Measurements from ENCODE around the gene PTGR1.
"Not testable (repeated sequence)": the region's sequence is repeated elsewhere in the genome, so short reads cannot be mapped to it uniquely, and the experiment has no call there.

The PTGR1 gene

DNA sequence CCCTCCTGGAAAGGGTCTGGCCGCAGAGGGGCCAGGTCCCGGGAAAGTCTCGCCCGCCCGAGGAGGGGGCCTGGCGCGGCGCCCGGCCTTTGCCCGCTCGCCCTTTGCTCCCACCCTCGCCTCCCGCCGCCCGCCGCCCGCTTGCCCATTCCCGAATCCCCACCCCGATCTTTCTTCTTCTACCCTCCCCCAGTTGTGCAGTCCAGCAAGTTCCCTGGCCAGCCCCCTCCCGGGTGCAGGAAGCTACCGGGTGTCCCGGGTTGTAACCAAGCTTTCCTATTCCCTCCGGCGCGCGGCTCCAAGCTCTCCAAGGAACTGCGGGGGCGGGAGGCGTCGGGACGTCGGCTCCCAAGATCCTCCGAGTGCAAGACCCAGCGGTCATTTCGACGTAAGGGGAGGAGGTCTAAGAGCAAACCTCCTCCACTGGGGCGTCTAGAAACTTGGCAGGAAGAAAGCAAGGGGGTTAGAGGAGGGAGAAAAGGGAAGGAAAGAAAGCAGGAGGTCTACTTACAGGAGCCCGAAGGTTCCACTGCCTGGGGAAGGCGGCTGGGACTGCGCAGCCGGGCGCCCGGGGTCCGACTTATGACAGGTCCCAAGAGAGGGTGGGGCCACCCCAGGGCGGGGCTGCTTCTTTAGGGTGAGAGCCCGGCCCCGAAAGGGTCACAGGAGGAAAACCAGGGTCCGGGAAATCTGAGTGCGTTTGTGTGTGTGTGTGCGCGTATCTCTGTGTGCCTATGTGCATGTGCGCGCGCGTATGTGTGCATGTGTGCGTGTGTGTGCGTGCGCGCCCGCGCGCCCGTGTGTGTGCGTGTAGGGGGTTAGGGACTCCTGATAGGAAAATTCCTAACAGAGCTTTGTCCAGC, at the start of gene PTGR1:
Gene PTGR1 (minus strand): TSS at position 556 of the 863 bp plus-strand sequence. CDS start 2,225 bp downstream, outside the sequence.
- DNase-seq = peak; percentile 91

GRCh38 chr9:111649016-111649415, 49.6 kb upstream of the PTGR1 start:
- DNase-seq = no peak

DNA sequence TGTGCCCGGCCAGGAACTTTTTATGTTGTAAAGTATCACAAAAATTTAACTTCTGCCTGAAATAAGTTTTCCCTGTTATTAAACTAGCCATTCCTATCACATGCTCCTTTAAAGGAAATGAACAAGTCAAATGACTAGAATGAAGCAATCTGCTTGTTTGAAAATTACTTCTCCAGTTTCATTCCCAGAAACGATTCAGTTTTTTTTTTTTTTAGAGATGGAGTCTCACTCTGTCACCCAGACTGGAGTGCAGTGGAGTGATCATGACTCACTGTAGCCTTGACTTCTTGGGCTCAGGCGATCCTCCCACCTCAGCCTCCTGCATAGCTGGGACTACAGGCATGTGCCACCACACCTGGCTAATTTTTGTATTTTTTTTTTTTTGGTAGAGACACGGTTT, 48.6 kb upstream of the PTGR1 start:
- DNase-seq = peak; percentile 77

DNA sequence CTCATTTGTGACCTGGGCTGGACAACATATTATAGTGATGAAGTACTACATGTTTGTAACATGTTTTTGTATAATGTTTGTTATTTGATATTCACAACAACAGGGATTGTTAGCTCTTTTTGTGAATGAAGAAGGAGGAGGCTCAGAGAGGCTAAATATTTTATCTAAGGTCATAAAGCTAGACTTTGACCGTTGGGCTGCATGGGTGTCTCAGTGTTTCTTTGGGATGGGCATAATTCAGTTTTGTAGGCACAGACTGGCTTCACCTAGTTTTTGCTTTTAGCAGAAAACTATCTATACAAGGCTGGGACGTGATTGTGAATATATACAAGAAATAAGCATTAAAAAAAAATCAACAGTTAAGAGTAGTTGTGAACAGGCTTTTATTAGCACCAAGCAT, 47.0 kb upstream of the PTGR1 start:
- DNase-seq = no peak

- DNase-seq = no peak
These were observed 46.4 kb upstream of the PTGR1 start for GRCh38 chr9:111645806-111646205.

DNA sequence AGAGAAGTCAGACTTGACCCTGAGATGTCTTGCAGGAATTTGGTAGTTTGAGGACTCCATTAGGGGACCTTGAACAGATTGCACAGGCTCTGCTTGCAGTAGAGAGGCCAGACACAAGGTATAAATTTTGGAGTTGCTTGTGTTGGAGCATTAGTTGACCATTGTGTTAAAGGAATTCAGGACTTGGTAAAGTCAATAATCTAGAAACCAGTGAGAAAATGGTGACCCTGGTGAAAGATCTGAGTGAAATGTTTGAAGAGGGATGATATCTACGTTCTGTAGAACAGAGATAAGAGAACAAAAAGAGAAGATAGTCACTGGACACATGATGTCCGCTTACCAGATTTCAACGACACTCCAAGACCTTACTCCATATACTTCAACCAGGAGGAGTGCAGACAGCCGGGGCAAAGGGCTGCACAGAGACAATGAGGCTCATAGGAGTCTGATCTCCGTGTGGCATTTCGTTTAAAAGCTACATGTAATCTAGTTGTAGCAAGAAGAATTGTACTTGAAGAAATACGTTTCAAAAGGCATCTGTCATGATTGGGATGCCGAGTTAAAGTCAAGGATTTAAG, 44.8 kb upstream of the PTGR1 start:
- no peak for DNase-seq

- no peak for DNase-seq
These were observed 38.0 kb upstream of the PTGR1 start for GRCh38 chr9:111637421-111637950.

GRCh38 chr9:111634860-111635259, 35.4 kb upstream of the PTGR1 start:
- DNase-seq = no peak

DNA sequence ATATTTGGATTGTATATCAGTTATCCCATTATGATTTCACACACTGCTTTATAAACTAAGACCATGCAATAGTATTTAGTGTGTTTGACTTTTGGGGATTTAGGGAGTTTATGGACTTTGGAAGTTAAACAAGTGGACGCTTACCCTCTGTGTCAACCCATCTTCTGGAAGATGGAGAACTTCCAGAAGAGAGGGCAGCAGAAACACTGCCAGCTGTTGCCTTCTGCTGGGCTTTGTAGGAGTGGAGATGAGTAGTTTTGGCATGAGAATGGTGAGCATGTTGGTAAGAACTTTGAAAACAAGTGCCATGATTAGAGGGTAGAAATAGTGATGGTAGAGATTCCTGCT, 33.9 kb upstream of the PTGR1 start:
- no peak for DNase-seq

DNA sequence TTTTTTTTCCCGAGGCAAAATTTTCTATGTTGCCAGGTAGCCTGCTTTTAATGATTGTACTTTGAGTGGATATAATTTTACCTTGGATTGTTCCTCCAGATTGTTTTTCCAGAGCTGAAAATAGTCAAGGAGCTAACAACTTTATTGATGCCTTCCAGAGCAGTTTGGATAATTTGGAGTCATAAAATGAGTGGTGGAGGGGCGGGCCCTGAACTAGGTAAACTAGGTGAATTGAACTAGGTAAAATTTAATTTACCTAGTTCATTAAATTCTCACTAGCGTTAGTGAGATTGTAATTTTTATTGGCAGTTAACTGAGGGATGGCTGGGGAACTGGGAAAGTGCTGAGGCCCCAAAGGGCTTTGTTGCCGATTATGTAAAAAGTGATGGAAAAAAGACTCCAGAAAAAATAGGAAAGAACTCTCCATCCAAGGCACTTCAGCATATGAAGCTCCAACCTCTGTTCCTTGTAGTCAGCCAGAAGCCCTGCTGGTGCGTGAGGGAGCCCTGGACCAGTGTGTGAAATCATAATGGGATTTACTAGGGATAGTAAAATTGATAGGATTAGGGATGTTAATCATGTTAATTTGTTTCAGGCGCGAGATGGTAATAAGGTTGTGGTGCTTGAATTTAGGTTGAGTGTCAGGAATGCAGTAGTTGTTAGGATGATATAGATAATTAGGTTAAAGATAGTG, 33.4 kb upstream of the PTGR1 start:
- DNase-seq = no peak

GRCh38 chr9:111632060-111632459, 32.6 kb upstream of the PTGR1 start:
- DNase-seq = peak; percentile 65

DNA sequence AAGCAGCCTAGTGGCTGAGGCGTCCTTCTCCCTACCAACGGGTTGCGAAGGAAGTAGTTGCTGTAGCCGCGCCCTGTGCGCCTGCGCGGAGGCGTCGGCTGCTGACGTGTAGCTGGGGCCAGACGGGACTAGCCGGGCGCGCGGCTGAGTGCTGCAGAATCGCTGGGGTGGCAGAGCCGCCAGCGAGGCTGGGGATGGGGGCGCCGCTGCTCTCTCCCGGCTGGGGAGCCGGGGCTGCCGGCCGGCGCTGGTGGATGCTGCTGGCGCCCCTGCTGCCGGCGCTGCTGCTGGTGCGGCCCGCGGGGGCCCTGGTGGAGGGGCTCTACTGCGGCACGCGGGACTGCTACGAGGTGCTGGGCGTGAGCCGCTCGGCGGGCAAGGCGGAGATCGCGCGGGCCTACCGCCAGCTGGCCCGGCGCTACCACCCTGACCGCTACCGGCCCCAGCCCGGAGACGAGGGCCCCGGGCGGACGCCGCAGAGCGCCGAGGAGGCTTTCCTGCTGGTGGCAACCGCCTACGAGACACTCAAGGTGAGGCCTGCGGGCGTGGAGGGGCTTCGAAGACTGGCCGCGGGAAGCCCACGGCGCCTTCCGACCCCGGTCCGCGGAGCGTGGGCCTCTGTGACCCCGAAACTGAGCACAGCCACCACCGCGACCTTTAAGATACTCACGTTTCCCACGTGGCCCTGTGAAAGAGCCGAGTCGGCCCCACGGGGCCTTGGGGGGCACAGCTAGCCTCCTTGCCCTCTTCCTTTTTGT, 31.9 kb upstream of the PTGR1 start, which contains the start of gene DNAJC25:
Gene DNAJC25 (plus strand): TSS at position 121 of the 758 bp plus-strand sequence. CDS start 74 bp downstream, at position 195.
- peak; percentile 99 for DNase-seq

- no peak for DNase-seq
These were observed 31.4 kb upstream of the PTGR1 start for GRCh38 chr9:111630964-111631213.

DNA sequence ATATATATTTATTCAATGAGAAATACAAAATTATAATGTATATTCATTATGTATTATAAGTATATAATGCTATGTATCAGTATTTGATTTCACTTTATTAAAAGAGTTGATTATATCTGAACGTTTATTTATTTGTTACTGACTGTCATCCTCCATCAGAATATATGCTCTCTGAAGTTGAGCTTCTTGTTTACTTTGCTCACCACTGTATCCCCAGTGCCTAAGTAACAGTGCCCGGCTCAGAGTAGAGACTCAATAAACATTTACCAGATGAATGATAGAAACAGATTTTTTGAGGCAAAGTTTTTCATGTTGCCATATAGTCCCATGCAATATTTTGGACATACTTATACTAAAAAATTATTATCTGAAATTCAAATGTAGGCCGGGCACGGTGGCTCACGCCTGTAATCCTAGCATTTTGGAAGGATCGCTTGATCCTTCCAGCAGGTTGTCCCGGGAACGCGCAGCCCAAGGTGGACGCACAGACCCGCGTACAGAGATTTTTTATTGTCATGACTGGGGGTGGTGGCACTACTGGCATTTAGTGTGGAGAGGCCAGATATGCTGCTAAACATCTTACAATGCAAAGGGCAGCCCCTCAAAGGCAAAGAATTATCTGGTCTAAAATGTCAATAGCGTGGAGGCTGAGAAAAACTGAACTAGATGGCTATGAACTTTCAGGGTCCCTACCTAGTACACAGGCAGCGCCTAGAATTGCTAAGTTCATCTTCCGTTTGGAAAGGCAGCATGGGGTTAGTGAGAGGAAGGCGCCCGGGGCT, 30.9 kb upstream of the PTGR1 start:
- DNase-seq = no peak

GRCh38 chr9:111628411-111628810, 29.0 kb upstream of the PTGR1 start:
- peak; percentile 32 for DNase-seq

GRCh38 chr9:111627260-111627963, 28.0 kb upstream of the PTGR1 start:
- DNase-seq = no peak

GRCh38 chr9:111622626-111623025, 23.2 kb upstream of the PTGR1 start:
- DNase-seq = peak; percentile 88

GRCh38 chr9:111621895-111622480, 22.5 kb upstream of the PTGR1 start:
- DNase-seq = no peak

GRCh38 chr9:111617349-111617748, 17.9 kb upstream of the PTGR1 start:
- not testable (repeated sequence) for DNase-seq

DNA sequence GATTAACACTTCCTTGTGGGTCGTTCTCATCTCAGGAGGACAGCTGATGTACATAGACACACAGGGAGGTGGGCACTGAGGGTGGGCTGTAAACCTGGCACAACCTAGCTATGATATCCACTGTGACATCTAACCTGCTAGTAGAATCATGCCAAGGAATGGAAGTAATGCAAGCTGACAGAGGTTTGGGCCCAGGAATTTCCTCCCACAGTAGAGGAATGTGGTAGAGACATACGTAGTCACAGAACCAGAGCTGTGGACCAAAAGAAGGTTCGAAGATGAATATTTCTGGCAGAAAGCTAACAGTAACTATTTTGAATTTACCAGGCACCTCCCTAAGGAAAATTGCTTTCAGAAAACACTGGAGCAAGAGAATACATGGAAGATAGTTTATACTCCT, 16.5 kb upstream of the PTGR1 start:
- DNase-seq = no peak

DNA sequence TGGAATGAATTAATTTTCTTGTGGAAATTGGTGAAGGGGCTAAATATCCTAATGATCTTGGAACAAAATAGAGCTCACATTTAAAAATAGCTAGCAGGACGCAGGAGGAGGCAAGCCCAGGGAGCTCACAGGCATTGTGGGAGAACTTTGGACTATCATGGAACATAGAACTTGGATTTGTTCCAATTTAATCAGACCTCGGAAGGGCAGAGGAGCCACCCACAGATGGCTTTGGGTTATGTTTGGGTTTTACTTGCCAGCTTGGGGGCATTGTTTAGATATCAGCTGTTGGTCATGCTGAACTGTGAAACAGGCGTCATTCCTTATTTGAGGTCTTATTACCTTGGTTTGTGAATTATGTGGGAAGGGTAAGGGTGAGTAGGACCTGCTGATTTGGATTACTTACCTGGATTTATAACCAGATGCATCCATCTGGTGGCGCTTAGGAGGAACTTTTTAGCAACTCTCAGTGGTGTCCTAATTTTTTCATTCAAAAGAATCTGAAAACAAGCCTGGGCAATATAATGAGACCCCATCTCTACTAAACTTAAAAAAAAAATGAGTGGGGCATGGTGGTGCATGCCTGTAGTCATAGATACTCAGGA, 14.1 kb upstream of the PTGR1 start:
- no peak for DNase-seq

Measured in suppressor macrophage treated with lipopolysaccharide for 4 hours (primary cell).